Kidney (tissue), 14 donors: ENCODE results near the gene OMG. TPM values are rescaled to one million over a fixed set of nuclear protein-coding genes. Genes with fewer than 3 reads are reported as not detected.

Source experiments
- DNase-seq, 5 donors: peaks; one replicate each; pipeline ENCODE4 v3.0.0-alpha.2; 2013 to 2020
- FAIRE-seq: peaks from 2 replicates; lab custom pipeline; 2012; peaks lifted over from hg19 to GRCh38; lab: Jason Lieb, UNC
- H3K27ac ChIP-seq, 2 donors: one replicate each; pipeline ENCODE4 v1.7.0; 2013; ENCODE audit warnings: low read depth in 2 of 2, low read length in 2 of 2, inconsistent platforms in 1 of 2
- H3K27me3 ChIP-seq: one replicate; pipeline ENCODE4 v1.7.1; 2013; ENCODE audit warnings: low read length, inconsistent platforms; ENCODE audit not compliant: control insufficient read depth, insufficient read depth
- H3K36me3 ChIP-seq, 3 donors: one replicate each; pipeline versions ENCODE4 v1.7.0 to v1.7.1; 2013; ENCODE audit warnings: low read length in 3 of 3, control low read depth in 1 of 3, inconsistent platforms in 1 of 3; ENCODE audit not compliant: insufficient read depth in 3 of 3, control insufficient read depth in 2 of 3
- H3K4me1 ChIP-seq, 3 donors: one replicate each; pipeline versions ENCODE4 v1.7.0 to v1.7.1; 2013; ENCODE audit warnings: low read length in 3 of 3, inconsistent platforms in 1 of 3, low read depth in 1 of 3; ENCODE audit not compliant: control insufficient read depth in 2 of 3, insufficient read depth in 2 of 3
- H3K4me3 ChIP-seq, 3 donors: one replicate each; pipeline versions ENCODE4 v1.7.0 to v1.8.1; 2013; ENCODE audit warnings: low read length in 3 of 3, control low read depth in 1 of 3, inconsistent platforms in 1 of 3
- H3K9ac ChIP-seq, 3 donors: one replicate each; pipeline versions ENCODE4 v1.7.0 to v1.7.1; 2013; ENCODE audit warnings: low read length in 3 of 3, control low read depth in 1 of 3, inconsistent platforms in 1 of 3
- H3K9me3 ChIP-seq, 3 donors: one replicate each; pipeline versions ENCODE4 v1.7.0 to v1.7.1; 2013; ENCODE audit warnings: low read length in 3 of 3, control low read depth in 1 of 3, inconsistent platforms in 1 of 3; ENCODE audit not compliant: control insufficient read depth in 2 of 3, insufficient read depth in 1 of 3
- intact Hi-C: fragments of 100-400 bp; cut with DNase I; formaldehyde crosslinking; loops from one replicate; pipeline ENCODE4 v1.11.1; 2022
- polyA plus RNA-seq: library from polyadenylated mRNA; stranded (reverse); fragments of 350-450 nt; fragmentation: Illumina TruSeq; extraction: RNeasy Lipid Tissue Mini Kit (QIAGEN cat#74804); gene quantifications from one replicate; pipeline ENCODE4 v1.2.3, GENCODE V29; 2014; ENCODE audit warnings: low read depth, low replicate concordance; ENCODE audit not compliant: insufficient read depth
- total RNA-seq: library from RNA; stranded (reverse); fragmentation: NEBNext Ultra II Directional; extraction: Animal tissue kit (Norgen Biotek cat#: 25700); gene quantifications from one replicate; pipeline ENCODE4 v1.2.1, GENCODE V29; 2021
- TF ChIP-seq, protein P1 (sequence below): IDR thresholded peaks from 3 replicates; pipeline ENCODE4 v1.5.1; 2012; ENCODE audit warnings: mild to moderate bottlenecking, moderate library complexity, borderline replicate concordance; ENCODE audit not compliant: insufficient read depth; ENCODE audit errors: extremely low read depth
- donor health status: control.
- donor health status: control.
- donor health status: control.
- donor health status: control.
- donor health status: control.
- donor health status: DM: yes; HTN: yes; CAD: no.
- donor health status: Normal renal cell carcinoma (clear cell type).

Gene OMG
- total and polyA plus RNA-seq, 2 donors from 2014 or later: not detected

DNA sequence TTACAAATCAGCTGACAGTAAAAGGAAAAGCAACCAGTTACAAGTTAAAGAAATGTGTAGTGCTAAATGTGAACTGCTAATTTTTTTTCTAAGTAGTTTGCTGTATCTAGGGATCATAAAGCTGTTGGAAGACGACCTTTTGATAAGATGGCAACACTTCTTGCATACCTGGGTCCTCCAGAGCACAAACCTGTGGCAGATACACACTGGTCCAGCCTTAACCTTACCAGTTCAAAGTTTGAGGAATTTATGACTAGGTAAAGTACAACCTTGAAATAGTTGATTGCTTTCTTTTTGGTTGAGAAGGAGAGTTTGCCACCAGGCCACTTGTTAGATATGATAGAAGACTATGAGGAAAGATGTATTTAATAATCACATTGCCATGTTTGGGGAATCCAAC, 35.4 kb downstream of the OMG start:
- Histone ChIP-seq H3K4me1 (no peaks in the 10 kb centered on the region), H3K36me3 (peaks cover 5 to 11% (median 9%) of the 10 kb centered on the region in 3 donors)

DNA sequence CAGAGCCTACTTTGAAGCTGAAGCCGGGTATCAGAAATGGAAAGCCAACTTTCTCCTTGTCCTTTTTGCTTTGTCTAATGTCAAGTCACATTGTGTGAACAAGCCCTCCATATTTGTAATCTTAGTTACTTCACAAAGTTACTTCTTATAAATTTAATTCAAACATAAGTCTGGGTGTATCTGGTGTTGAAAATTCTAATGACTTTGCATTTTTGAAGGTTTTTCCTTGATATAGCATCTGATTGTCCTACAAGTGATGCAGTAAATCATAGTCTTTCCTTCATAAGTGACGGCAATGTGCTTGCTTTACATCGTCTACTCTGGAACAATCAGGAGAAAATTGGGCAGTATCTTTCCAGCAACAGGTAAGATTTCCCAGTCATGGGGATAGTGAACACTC, 36.9 kb downstream of the OMG start:
- Histone ChIP-seq H3K4me3 (no peak overlapping the region), H3K4me1 (no peaks in the 10 kb centered on the region), H3K9me3 (no peaks in the 10 kb centered on the region), H3K36me3 (peaks cover 5 to 6% (median 6%) of the 10 kb centered on the region in 3 donors), H3K9ac (no peak overlapping the region), H3K27ac (no peak overlapping the region), H3K27me3 (no peaks in the 10 kb centered on the region)
- TF ChIP-seq, protein P1, sequence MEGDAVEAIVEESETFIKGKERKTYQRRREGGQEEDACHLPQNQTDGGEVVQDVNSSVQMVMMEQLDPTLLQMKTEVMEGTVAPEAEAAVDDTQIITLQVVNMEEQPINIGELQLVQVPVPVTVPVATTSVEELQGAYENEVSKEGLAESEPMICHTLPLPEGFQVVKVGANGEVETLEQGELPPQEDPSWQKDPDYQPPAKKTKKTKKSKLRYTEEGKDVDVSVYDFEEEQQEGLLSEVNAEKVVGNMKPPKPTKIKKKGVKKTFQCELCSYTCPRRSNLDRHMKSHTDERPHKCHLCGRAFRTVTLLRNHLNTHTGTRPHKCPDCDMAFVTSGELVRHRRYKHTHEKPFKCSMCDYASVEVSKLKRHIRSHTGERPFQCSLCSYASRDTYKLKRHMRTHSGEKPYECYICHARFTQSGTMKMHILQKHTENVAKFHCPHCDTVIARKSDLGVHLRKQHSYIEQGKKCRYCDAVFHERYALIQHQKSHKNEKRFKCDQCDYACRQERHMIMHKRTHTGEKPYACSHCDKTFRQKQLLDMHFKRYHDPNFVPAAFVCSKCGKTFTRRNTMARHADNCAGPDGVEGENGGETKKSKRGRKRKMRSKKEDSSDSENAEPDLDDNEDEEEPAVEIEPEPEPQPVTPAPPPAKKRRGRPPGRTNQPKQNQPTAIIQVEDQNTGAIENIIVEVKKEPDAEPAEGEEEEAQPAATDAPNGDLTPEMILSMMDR: no peak
- intact Hi-C loops: no loop called here
- DNase-seq (no peak), FAIRE-seq (no peak)

More for the DNA sequence above, 35.4 kb downstream of the OMG start:
- TF ChIP-seq, protein P1: no peak
- FAIRE-seq: no peak
- Histone ChIP-seq H3K4me3 (no peak overlapping the region), H3K27me3 (no peaks in the 10 kb centered on the region), H3K27ac (no peak overlapping the region), H3K9me3 (no peaks in the 10 kb centered on the region), H3K9ac (no peak overlapping the region)
- intact Hi-C loops: no loop called here
- DNase-seq: no peak

DNA sequence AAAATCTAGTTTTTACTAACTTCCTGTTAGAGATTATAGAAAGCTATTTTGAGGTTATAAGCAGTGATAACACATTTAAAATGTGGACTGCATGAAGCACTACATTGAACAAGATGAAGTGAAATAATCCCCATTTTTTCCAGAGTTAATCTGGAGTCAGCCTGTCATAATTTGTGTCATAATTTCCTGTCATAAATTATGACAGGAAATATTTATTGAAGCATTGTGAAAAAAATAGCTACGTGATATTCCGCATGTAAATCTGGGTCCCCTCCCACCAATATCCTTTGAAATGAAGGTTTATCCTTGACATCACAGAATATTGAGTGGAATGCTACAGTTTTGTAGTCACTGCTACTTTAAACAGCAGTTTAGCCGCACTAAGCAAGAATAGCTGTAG, 40.1 kb downstream of the OMG start:
- H3K27me3 ChIP-seq: no peaks in the 10 kb centered on the region
- intact Hi-C loops: no loop called here
- TF ChIP-seq, protein P1: no peak
- no peaks in the 10 kb centered on the region for H3K9me3 ChIP-seq
- H3K27ac ChIP-seq: no peak overlapping the region
- H3K4me3 ChIP-seq: no peak overlapping the region
- H3K4me1 ChIP-seq: no peaks in the 10 kb centered on the region
- FAIRE-seq: no peak
- H3K9ac ChIP-seq: no peak overlapping the region
- H3K36me3 ChIP-seq: peaks cover 6% of the 10 kb centered on the region in 3 donors
- no peak for DNase-seq

DNA sequence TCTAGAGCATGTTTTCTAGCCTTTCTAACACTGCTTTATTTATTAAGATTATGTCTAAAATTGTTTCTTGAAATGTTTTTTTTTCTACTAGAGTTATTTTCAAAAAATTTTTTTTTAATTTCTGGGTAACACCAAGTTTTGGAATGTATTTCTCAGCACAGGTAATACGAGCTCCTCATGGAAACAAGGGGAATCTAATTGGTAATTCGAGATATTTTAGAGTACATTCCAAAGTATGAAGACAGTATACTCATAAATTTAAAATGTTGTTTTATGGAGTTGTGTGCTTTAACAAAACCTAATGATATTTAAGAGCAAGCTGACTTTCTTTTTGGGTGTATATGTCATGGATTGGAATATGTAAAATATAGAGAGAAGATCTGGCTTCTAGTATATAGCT, 42.4 kb downstream of the OMG start:
- H3K36me3 ChIP-seq: peaks cover 0 to 3% (median 2%) of the 10 kb centered on the region in 3 donors
- FAIRE-seq: no peak
- no peak overlapping the region for H3K4me3 ChIP-seq
- H3K9me3 ChIP-seq: no peaks in the 10 kb centered on the region
- H3K27me3 ChIP-seq: no peaks in the 10 kb centered on the region
- TF ChIP-seq, protein P1: no peak
- no peaks in the 10 kb centered on the region for H3K4me1 ChIP-seq
- H3K27ac ChIP-seq: no peak overlapping the region
- DNase-seq: no peak
- H3K9ac ChIP-seq: no peak overlapping the region
- intact Hi-C loops: no loop called here
